C4-2B (cell line): ENCODE data around the gene SLIT3.

Experiments
- ZFX ChIP-seq: fragments of 450-650 bp; IDR thresholded peaks from 2 replicates; pipeline ENCODE4 v1.6.1; 2017
- TF ChIP-seq, protein P1 (sequence below): fragments of 450-650 bp; conservative IDR thresholded peaks from 2 replicates; pipeline ENCODE4 v1.5.1; 2017; ENCODE audit warnings: mild to moderate bottlenecking

DNA sequence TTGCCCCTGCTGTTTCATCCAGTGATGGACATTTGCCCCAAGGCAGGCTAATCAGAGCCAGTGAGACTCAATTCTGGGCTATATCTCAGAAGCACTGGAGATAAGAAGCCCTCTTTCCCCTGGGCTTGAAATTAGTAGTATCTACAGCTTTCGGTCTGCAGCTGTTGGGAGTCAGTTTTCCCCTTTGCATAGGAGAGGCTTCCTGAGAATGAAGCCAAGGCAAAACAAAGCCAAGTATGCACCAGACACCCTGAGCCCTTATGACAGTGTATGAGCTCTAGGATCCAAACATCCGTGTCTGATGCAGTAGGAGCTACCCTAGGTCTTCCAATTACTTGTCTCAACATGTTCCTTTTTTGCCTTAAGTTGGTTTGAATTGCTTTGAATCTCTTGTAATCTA, 642.5 kb downstream of the SLIT3 start:
- TF ChIP-seq, protein P1, sequence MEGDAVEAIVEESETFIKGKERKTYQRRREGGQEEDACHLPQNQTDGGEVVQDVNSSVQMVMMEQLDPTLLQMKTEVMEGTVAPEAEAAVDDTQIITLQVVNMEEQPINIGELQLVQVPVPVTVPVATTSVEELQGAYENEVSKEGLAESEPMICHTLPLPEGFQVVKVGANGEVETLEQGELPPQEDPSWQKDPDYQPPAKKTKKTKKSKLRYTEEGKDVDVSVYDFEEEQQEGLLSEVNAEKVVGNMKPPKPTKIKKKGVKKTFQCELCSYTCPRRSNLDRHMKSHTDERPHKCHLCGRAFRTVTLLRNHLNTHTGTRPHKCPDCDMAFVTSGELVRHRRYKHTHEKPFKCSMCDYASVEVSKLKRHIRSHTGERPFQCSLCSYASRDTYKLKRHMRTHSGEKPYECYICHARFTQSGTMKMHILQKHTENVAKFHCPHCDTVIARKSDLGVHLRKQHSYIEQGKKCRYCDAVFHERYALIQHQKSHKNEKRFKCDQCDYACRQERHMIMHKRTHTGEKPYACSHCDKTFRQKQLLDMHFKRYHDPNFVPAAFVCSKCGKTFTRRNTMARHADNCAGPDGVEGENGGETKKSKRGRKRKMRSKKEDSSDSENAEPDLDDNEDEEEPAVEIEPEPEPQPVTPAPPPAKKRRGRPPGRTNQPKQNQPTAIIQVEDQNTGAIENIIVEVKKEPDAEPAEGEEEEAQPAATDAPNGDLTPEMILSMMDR: no peak
- TF ChIP-seq ZFX: no peak
